Fibroblast of lung (primary cell): ENCODE results near the gene APP. TPM values are rescaled to one million over a fixed set of nuclear protein-coding genes. Genes with fewer than 3 reads are reported as not detected.
A peak's percentile ranks its signal among the peaks of the same experiment; 100 is the strongest.
"Not testable (repeated sequence)": the region's sequence is repeated elsewhere in the genome, so short reads cannot be mapped to it uniquely, and the experiment has no call there.

ENCODE experiments used
- DNase-seq, 2 donors: peaks; one replicate each; pipeline versions ENCODE4 v3.0.0 to v3.0.0-alpha.2; 2010; ENCODE audit warnings: low read depth in 2 of 2
- H2AFZ ChIP-seq: 2 replicates; pipeline ENCODE4 v1.5.1; 2012; ENCODE audit warnings: low read length, control low read depth, inconsistent platforms
- H3K27ac ChIP-seq: 2 replicates; pipeline ENCODE4 v1.5.1; 2011; ENCODE audit warnings: low read length, control low read depth; ENCODE audit not compliant: insufficient read depth
- H3K27me3 ChIP-seq: 2 replicates; pipeline ENCODE4 v1.5.1; 2011; ENCODE audit warnings: mild to moderate bottlenecking, low read length; ENCODE audit not compliant: control insufficient read depth, insufficient read depth
- H3K36me3 ChIP-seq: 2 replicates; pipeline ENCODE4 v1.5.1; 2011; ENCODE audit warnings: low read length; ENCODE audit not compliant: control insufficient read depth, insufficient read depth
- H3K4me1 ChIP-seq: 2 replicates; pipeline ENCODE4 v1.5.1; 2011; ENCODE audit warnings: low read length; ENCODE audit not compliant: control insufficient read depth, insufficient read depth; ENCODE audit errors: extremely low read depth
- H3K4me2 ChIP-seq: 2 replicates; pipeline ENCODE4 v1.5.1; 2011; ENCODE audit warnings: low read length, control low read depth; ENCODE audit not compliant: insufficient read depth; ENCODE audit errors: extremely low read depth
- H3K4me3 ChIP-seq, 4 experiments: fragments of 200-600 bp in 1 of 4; sonication (generic) in 1 of 4; replicated peaks in 1 of 4; 2 replicates each; pipeline ENCODE4 v1.5.1; 2011 to 2016; ENCODE audit warnings: low read length in 4 of 4, low read depth in 3 of 4, mild to moderate bottlenecking in 3 of 4, control low read depth in 2 of 4, inconsistent platforms in 1 of 4, mixed read lengths in 1 of 4; ENCODE audit not compliant: insufficient read depth in 1 of 4; ENCODE audit errors: control extremely low read depth in 1 of 4
- H3K79me2 ChIP-seq: 2 replicates; pipeline ENCODE4 v1.5.1; 2012; ENCODE audit warnings: mild to moderate bottlenecking, low read length, inconsistent platforms; ENCODE audit not compliant: control insufficient read depth, insufficient read depth
- H3K9ac ChIP-seq: 2 replicates; pipeline ENCODE4 v1.5.1; 2011; ENCODE audit warnings: mild to moderate bottlenecking, low read length, control low read depth; ENCODE audit not compliant: insufficient read depth
- H3K9me3 ChIP-seq: 2 replicates; pipeline ENCODE4 v1.5.1; 2012; ENCODE audit warnings: low read depth, low read length; ENCODE audit not compliant: control insufficient read depth, insufficient read depth
- H4K20me1 ChIP-seq: 2 replicates; pipeline ENCODE4 v1.5.1; 2011; ENCODE audit warnings: low read length; ENCODE audit not compliant: control insufficient read depth, insufficient read depth; ENCODE audit errors: extremely low read depth
- CTCF ChIP-seq, 2 donors: IDR thresholded peaks in 1 of 2; conservative IDR thresholded peaks in 1 of 2; 1 replicate in 1 of 2; 2 replicates in 1 of 2; pipeline ENCODE4 v1.5.1; 2011 to 2012; ENCODE audit warnings: low read length in 2 of 2, control low read depth in 1 of 2, inconsistent platforms in 1 of 2, low read depth in 1 of 2, mild to moderate bottlenecking in 1 of 2
- EZH2 ChIP-seq: IDR thresholded peaks from 2 replicates; pipeline ENCODE4 v1.5.1; 2012; ENCODE audit warnings: low read length, control low read depth, mild to moderate bottlenecking; ENCODE audit errors: missing control alignments
- polyA plus RNA-seq, 2 donors: library from polyadenylated mRNA; depleted of rRNA in 1 of 2; stranded (reverse) in 1 of 2; unstranded in 1 of 2; fragments of >200 nt; gene quantifications; 2 replicates each; pipeline ENCODE4 v1.2.1, GENCODE V29; 2011 to 2012; ENCODE audit warnings: missing spikeins in 1 of 2
- total RNA-seq: library from RNA; depleted of rRNA; stranded (reverse); fragments of >200 nt; gene quantifications from 2 replicates; pipeline ENCODE4 v1.2.1, GENCODE V29; 2014

The APP gene
- total and polyA plus RNA-seq, 2 donors (not counting 1 experiment from before 2014, with no cell fraction given), result 633 to 1,088 TPM

GRCh38 chr21:25925936-25926335, 244.6 kb downstream of the APP start:
- H3K79me2 ChIP-seq, result no peaks in the 10 kb centered on the region
- DNase-seq, result peak in 1 of 2 donors; percentile 61
- no peak overlapping the region for H3K4me2 ChIP-seq
- H3K27ac ChIP-seq, result no peak overlapping the region
- H4K20me1 ChIP-seq, result no peaks in the 10 kb centered on the region
- H3K36me3 ChIP-seq, result no peaks in the 10 kb centered on the region
- TF ChIP-seq CTCF (conservative IDR thresholded peaks at IDR 0.05 in 1 of 2, IDR thresholded peaks at IDR 0.05 in 1 of 2; ENCODE audit: low read depth in 1 of 2, low read length in 2 of 2) (no peak), EZH2 (no peak)
- no peak overlapping the region for H3K9ac ChIP-seq
- no peaks in the 10 kb centered on the region for H3K27me3 ChIP-seq
- H3K9me3 ChIP-seq, result no peaks in the 10 kb centered on the region
- H2AFZ ChIP-seq, result no peak overlapping the region
- H3K4me1 ChIP-seq, result peaks cover 4% of the 10 kb centered on the region
- no peak overlapping the region for H3K4me3 ChIP-seq

GRCh38 chr21:25925064-25925800, 245.3 kb downstream of the APP start:
- Histone ChIP-seq H3K9ac (no peak overlapping the region), H3K36me3 (no peaks in the 10 kb centered on the region), H3K4me1 (peaks cover 4% of the 10 kb centered on the region), H3K27ac (no peak overlapping the region), H2AFZ (no peak overlapping the region), H4K20me1 (no peaks in the 10 kb centered on the region), H3K79me2 (no peaks in the 10 kb centered on the region), H3K4me2 (no peak overlapping the region), H3K4me3 (no peak overlapping the region), H3K9me3 (no peaks in the 10 kb centered on the region), H3K27me3 (no peaks in the 10 kb centered on the region)
- DNase-seq, result peak in 1 of 2 donors; percentile 43
- no peak for TF ChIP-seq EZH2

- H3K9me3 ChIP-seq, H3K27ac ChIP-seq, H3K4me1 ChIP-seq, H3K27me3 ChIP-seq, H2AFZ ChIP-seq, H4K20me1 ChIP-seq, H3K9ac ChIP-seq, H3K36me3 ChIP-seq, H3K79me2 ChIP-seq, H3K4me3 ChIP-seq, H3K4me2 ChIP-seq, DNase-seq: not testable (repeated sequence)
Observed at GRCh38 chr21:25918152-25918551, 252.4 kb downstream of the APP start.

GRCh38 chr21:25916226-25916625, 254.3 kb downstream of the APP start:
- H3K9me3 ChIP-seq, result no peaks in the 10 kb centered on the region
- no peak overlapping the region for H3K4me3 ChIP-seq
- H3K27me3 ChIP-seq, result no peaks in the 10 kb centered on the region
- H2AFZ ChIP-seq, result no peak overlapping the region
- no peak overlapping the region for H3K27ac ChIP-seq
- peaks cover 2% of the 10 kb centered on the region for H3K4me1 ChIP-seq
- TF ChIP-seq CTCF (conservative IDR thresholded peaks at IDR 0.05 in 1 of 2, IDR thresholded peaks at IDR 0.05 in 1 of 2; ENCODE audit: low read depth in 1 of 2, low read length in 2 of 2), result no peak
- no peaks in the 10 kb centered on the region for H3K36me3 ChIP-seq
- H4K20me1 ChIP-seq, result no peaks in the 10 kb centered on the region
- H3K4me2 ChIP-seq, result no peak overlapping the region
- H3K79me2 ChIP-seq, result no peaks in the 10 kb centered on the region
- DNase-seq, result peak in 1 of 2 donors; percentile 66
- H3K9ac ChIP-seq, result no peak overlapping the region
